ENCODE measurements around the gene MAOA. TPM values are rescaled to one million over a fixed set of nuclear protein-coding genes. Genes with fewer than 3 reads are reported as not detected.

MAOA gene
- total RNA-seq, 1 donor from 2014 or later: 2.1 TPM

DNA sequence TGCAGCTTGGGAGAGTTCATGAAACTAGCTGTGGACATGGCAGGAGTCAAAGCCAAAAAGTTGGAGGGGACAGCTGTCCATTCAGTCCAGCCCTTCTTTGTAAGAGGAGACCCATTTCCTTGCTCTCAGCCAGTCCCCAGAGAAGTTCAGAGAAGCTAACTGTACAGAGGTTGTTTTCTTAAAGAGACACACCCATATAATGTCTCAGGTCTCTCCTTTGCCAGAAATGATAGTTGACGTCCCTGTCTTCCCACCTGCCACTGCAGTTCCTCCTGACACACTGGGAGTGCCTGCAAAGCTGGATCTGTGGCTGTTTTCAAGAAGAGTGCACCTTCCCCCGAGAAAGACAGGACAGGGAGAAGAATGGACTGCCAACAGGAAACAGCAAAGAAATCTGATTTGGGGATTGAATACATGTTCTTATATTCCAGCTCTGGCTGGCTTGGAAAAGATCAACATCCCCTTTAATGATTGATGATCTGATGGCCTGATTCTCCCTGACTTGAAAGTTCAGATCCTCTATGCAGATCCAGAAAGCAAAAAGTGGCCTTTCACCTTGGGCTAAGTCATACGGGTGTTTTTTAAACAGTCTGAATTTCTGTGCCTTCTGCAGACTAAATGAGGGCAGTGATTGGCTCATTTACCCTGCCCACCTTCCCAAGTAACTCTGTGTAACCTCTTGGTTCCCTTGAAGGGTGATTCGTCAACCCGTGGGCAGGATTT, 87.2 kb downstream of the MAOA start:
- DNase-seq (ENCODE audit: low read depth): no peak
- no peak overlapping the region for H3K4me3 ChIP-seq (ENCODE audit: low read depth, low read length)
- TF ChIP-seq, protein P1, sequence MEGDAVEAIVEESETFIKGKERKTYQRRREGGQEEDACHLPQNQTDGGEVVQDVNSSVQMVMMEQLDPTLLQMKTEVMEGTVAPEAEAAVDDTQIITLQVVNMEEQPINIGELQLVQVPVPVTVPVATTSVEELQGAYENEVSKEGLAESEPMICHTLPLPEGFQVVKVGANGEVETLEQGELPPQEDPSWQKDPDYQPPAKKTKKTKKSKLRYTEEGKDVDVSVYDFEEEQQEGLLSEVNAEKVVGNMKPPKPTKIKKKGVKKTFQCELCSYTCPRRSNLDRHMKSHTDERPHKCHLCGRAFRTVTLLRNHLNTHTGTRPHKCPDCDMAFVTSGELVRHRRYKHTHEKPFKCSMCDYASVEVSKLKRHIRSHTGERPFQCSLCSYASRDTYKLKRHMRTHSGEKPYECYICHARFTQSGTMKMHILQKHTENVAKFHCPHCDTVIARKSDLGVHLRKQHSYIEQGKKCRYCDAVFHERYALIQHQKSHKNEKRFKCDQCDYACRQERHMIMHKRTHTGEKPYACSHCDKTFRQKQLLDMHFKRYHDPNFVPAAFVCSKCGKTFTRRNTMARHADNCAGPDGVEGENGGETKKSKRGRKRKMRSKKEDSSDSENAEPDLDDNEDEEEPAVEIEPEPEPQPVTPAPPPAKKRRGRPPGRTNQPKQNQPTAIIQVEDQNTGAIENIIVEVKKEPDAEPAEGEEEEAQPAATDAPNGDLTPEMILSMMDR (IDR thresholded peaks at IDR 0.05; ENCODE audit: insufficient read depth, low read length, poor library complexity, severe bottlenecking): no peak
- H3K36me3 ChIP-seq (ENCODE audit: control insufficient read depth, insufficient read depth, low read length): no peaks in the 10 kb centered on the region
- no peaks in the 10 kb centered on the region for H3K27me3 ChIP-seq (ENCODE audit: control insufficient read depth, insufficient read depth, low read length)

DNA sequence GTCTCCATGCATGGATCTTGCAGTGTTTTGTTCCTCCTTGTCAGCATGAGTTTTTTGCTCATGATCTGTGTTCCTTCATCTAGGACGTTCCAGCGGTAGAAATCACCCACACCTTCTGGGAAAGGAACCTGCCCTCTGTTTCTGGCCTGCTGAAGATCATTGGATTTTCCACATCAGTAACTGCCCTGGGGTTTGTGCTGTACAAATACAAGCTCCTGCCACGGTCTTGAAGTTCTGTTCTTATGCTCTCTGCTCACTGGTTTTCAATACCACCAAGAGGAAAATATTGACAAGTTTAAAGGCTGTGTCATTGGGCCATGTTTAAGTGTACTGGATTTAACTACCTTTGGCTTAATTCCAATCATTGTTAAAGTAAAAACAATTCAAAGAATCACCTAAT, 88.2 kb downstream of the MAOA start:
- Histone ChIP-seq H3K36me3 (ENCODE audit: control insufficient read depth, insufficient read depth, low read length) (no peaks in the 10 kb centered on the region), H3K27me3 (ENCODE audit: control insufficient read depth, insufficient read depth, low read length) (no peaks in the 10 kb centered on the region), H3K4me3 (ENCODE audit: low read depth, low read length) (no peak overlapping the region)
- DNase-seq (ENCODE audit: low read depth): no peak
- TF ChIP-seq, protein P1 (IDR thresholded peaks at IDR 0.05; ENCODE audit: insufficient read depth, low read length, poor library complexity, severe bottlenecking): no peak

- Histone ChIP-seq H3K36me3 (ENCODE audit: control insufficient read depth, insufficient read depth, low read length) (no peaks in the 10 kb centered on the region), H3K4me3 (ENCODE audit: low read depth, low read length) (no peak overlapping the region), H3K27me3 (ENCODE audit: control insufficient read depth, insufficient read depth, low read length) (no peaks in the 10 kb centered on the region)
- no peak for DNase-seq (ENCODE audit: low read depth)
- TF ChIP-seq, protein P1 (IDR thresholded peaks at IDR 0.05; ENCODE audit: insufficient read depth, low read length, poor library complexity, severe bottlenecking): no peak
These were observed 90.0 kb downstream of the MAOA start for GRCh38 chrX:43745938-43746721.

- TF ChIP-seq, protein P1 (IDR thresholded peaks at IDR 0.05; ENCODE audit: insufficient read depth, low read length, poor library complexity, severe bottlenecking): no peak
- H3K36me3 ChIP-seq (ENCODE audit: control insufficient read depth, insufficient read depth, low read length): no peaks in the 10 kb centered on the region
- no peak for DNase-seq (ENCODE audit: low read depth)
These were observed 91.4 kb downstream of the MAOA start for GRCh38 chrX:43747476-43747875.

GRCh38 chrX:43750248-43750676, 94.2 kb downstream of the MAOA start:
- DNase-seq (ENCODE audit: low read depth): no peak
- no peak overlapping the region for H3K4me3 ChIP-seq (ENCODE audit: low read depth, low read length)
- no peaks in the 10 kb centered on the region for H3K36me3 ChIP-seq (ENCODE audit: control insufficient read depth, insufficient read depth, low read length)
- H3K27me3 ChIP-seq (ENCODE audit: control insufficient read depth, insufficient read depth, low read length): no peaks in the 10 kb centered on the region
- TF ChIP-seq, protein P1 (IDR thresholded peaks at IDR 0.05; ENCODE audit: insufficient read depth, low read length, poor library complexity, severe bottlenecking): peak; percentile 49

More at GRCh38 chrX:43747476-43747875, 91.4 kb downstream of the MAOA start:
- no peaks in the 10 kb centered on the region for H3K27me3 ChIP-seq (ENCODE audit: control insufficient read depth, insufficient read depth, low read length)
- H3K4me3 ChIP-seq (ENCODE audit: low read depth, low read length): no peak overlapping the region

Data from kidney epithelial cell (primary cell).